Esophagus squamous epithelium (tissue), 5 donors: ENCODE measurements around the gene XPNPEP1. TPM values are rescaled to one million over a fixed set of nuclear protein-coding genes. Genes with fewer than 3 reads are reported as not detected.

ENCODE experiments used
- DNase-seq: peaks from one replicate; lab custom pipeline; 2025; lab: John Stamatoyannopoulos, UW
- H3K27ac ChIP-seq, 4 donors: fragments of 200-600 bp; sonication (generic); one replicate each; pipeline ENCODE4 v1.5.1; 2016 to 2019; ENCODE audit warnings: mild to moderate bottlenecking in 1 of 4
- H3K27me3 ChIP-seq, 4 donors: fragments of 200-600 bp; sonication (generic); 1 replicate in 3 of 4; 2 replicates in 1 of 4; pipeline versions ENCODE4 v1.5.1 to v1.6.0; 2017 to 2021; ENCODE audit warnings: antibody characterized with exemption in 1 of 4
- H3K36me3 ChIP-seq, 3 donors: fragments of 200-600 bp; sonication (generic); one replicate each; pipeline ENCODE4 v1.5.1; 2016 to 2019
- H3K4me1 ChIP-seq, 3 donors: fragments of 200-600 bp; sonication (generic); one replicate each; pipeline ENCODE4 v1.5.1; 2017 to 2019
- H3K4me3 ChIP-seq, 4 donors: fragments of 200-600 bp; sonication (generic); 1 replicate in 3 of 4; 2 replicates in 1 of 4; pipeline ENCODE4 v1.5.1; 2016 to 2019; ENCODE audit warnings: mild to moderate bottlenecking in 2 of 4, moderate library complexity in 1 of 4
- H3K9me3 ChIP-seq, 3 donors: fragments of 200-600 bp; sonication (generic); one replicate each; pipeline ENCODE4 v1.5.1; 2016 to 2019
- POLR2A ChIP-seq, 4 donors: fragments of 450-650 bp; IDR thresholded peaks; one replicate each; pipeline ENCODE4 v1.6.1; 2017; ENCODE audit warnings: antibody characterized with exemption in 4 of 4, mild to moderate bottlenecking in 4 of 4, moderate library complexity in 3 of 4
- WGBS, 2 donors: methylation state at CpG; one replicate each; pipeline ENCODE4 v1.1.5; 2018; 5-methylcytosine and 5-hydroxymethylcytosine counted together
- intact Hi-C: fragments of 100-400 bp; cut with DNase I; formaldehyde crosslinking; loops from one replicate; pipeline ENCODE4 v1.15.0; 2022
- total RNA-seq, 4 donors: library from RNA; depleted of rRNA; stranded (reverse); fragments of >200 nt; gene quantifications; one replicate each; pipeline ENCODE4 v1.1.0, GENCODE V29; 2016
- TF ChIP-seq, protein P1 (sequence below), 6 experiments: fragments of 450-650 bp in 4 of 6; fragments of 200-600 bp in 2 of 6; sonication (generic) in 2 of 6; IDR thresholded peaks; one replicate each; pipeline ENCODE4 v1.5.1; 2016 to 2019; ENCODE audit warnings: antibody characterized with exemption in 6 of 6, mild to moderate bottlenecking in 4 of 6, moderate library complexity in 4 of 6
- donor health status: DM: yes; HTN: yes; CAD: no.

Gene XPNPEP1
- total RNA-seq, 4 donors from 2014 or later = 39.0 to 79.3 (median 60.1) TPM

DNA sequence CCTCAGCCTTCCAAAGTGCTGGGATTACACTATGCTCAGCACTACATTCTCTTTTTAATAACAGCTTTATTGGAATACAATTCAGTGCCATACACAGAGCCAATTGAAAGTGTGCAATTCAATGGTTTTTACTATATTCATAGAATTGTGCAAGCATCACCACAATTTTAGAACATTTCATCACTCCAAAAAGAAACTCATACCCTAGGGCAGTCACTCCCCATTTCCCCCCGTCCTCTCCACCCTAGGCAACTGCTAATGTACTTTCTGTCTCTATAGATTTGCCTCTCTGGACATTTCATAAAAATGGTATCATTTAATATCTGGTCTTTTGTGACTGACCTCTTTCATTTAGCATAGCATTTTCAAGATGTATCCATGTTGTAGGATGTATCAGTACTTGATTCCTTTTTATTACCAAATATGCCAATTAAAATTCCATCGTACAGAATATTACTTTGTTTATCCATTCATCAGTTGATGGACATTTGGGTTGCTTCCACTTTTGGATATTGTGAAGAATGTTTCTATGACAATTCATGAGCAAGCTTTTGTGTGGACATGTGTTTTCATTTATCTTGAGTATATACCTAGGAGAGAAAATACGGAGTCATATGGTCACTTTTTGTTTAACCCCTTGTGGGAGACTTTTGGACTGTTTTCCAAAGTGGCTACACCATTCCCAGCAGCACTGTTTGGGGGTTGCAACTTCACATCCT, 6.3 kb upstream of the XPNPEP1 start:
- Histone ChIP-seq H3K4me3 (no peak overlapping the region), H3K36me3 (no peaks in the 10 kb centered on the region), H3K27ac (no peak overlapping the region), H3K27me3 (no peaks in the 10 kb centered on the region), H3K4me1 (peaks cover 3 to 16% (median 7%) of the 10 kb centered on the region in 3 donors), H3K9me3 (no peaks in the 10 kb centered on the region)
- TF ChIP-seq, protein P1, sequence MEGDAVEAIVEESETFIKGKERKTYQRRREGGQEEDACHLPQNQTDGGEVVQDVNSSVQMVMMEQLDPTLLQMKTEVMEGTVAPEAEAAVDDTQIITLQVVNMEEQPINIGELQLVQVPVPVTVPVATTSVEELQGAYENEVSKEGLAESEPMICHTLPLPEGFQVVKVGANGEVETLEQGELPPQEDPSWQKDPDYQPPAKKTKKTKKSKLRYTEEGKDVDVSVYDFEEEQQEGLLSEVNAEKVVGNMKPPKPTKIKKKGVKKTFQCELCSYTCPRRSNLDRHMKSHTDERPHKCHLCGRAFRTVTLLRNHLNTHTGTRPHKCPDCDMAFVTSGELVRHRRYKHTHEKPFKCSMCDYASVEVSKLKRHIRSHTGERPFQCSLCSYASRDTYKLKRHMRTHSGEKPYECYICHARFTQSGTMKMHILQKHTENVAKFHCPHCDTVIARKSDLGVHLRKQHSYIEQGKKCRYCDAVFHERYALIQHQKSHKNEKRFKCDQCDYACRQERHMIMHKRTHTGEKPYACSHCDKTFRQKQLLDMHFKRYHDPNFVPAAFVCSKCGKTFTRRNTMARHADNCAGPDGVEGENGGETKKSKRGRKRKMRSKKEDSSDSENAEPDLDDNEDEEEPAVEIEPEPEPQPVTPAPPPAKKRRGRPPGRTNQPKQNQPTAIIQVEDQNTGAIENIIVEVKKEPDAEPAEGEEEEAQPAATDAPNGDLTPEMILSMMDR (IDR thresholded peaks at IDR 0.05) = no peak
- TF ChIP-seq POLR2A (IDR thresholded peaks at IDR 0.05) = no peak
- no peak for DNase-seq
- 55 to 56% methylated on average over 3 of the region's 3 CpGs for WGBS, 2 donors
- intact Hi-C loops = no loop called here

DNA sequence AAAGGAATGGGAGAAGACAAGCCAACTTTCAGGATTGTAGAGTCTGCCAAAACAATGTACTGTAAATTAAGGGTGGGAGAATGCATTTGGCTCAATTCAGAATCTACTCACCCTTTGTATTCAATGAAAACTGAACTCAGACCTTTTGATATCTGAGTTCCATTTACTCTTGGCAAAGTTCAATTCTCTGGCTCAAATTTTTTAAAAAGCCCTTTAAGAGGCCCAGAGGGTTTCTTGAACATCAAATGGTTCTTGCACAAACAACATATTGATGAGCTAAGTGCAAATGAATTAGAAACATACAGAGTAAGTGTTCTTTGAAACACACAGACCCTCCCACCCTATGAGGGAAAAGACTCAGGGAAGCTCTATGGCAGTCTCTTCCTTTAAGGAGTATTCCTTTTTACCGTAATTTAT, 5.2 kb upstream of the XPNPEP1 start:
- H3K4me3 ChIP-seq = no peak overlapping the region
- H3K4me1 ChIP-seq = peaks cover 0 to 11% (median 0%) of the 10 kb centered on the region in 3 donors
- H3K27me3 ChIP-seq = no peaks in the 10 kb centered on the region
- TF ChIP-seq, protein P1 (IDR thresholded peaks at IDR 0.05) = no peak
- no peak for TF ChIP-seq POLR2A (IDR thresholded peaks at IDR 0.05)
- WGBS, 2 donors = 60 to 92% methylated on average over 1 of the region's 1 CpG
- DNase-seq = no peak
- H3K27ac ChIP-seq = no peak overlapping the region
- no peaks in the 10 kb centered on the region for H3K36me3 ChIP-seq
- intact Hi-C loops = no loop called here
- H3K9me3 ChIP-seq = no peaks in the 10 kb centered on the region

DNA sequence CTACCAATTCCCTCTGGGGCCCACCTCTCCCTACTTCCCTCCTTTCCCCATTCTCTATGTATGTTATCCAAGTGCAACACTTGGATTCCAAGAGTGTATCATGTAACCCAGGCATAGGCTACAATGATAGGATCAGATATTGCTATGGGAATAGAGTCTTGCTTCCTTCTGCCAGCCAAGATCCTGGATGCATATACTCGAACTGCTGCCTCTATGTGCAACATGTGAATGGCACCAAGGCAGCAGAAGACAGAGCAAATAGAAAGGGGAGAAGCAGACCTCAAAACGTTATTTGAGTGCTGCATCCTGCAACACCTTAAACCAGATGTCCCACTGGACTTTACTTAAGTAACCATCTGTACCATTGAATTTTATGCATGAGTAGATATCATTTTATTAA, 3.5 kb upstream of the XPNPEP1 start:
- Histone ChIP-seq H3K36me3 (no peaks in the 10 kb centered on the region), H3K4me3 (no peak overlapping the region), H3K27ac (no peak overlapping the region), H3K9me3 (no peaks in the 10 kb centered on the region), H3K27me3 (no peaks in the 10 kb centered on the region), H3K4me1 (peaks cover 7 to 22% (median 9%) of the 10 kb centered on the region in 3 donors)
- 61 to 71% methylated on average over 2 of the region's 2 CpGs for WGBS, 2 donors
- intact Hi-C loops = no loop called here
- TF ChIP-seq, protein P1 (IDR thresholded peaks at IDR 0.05) = no peak
- no peak for DNase-seq

DNA sequence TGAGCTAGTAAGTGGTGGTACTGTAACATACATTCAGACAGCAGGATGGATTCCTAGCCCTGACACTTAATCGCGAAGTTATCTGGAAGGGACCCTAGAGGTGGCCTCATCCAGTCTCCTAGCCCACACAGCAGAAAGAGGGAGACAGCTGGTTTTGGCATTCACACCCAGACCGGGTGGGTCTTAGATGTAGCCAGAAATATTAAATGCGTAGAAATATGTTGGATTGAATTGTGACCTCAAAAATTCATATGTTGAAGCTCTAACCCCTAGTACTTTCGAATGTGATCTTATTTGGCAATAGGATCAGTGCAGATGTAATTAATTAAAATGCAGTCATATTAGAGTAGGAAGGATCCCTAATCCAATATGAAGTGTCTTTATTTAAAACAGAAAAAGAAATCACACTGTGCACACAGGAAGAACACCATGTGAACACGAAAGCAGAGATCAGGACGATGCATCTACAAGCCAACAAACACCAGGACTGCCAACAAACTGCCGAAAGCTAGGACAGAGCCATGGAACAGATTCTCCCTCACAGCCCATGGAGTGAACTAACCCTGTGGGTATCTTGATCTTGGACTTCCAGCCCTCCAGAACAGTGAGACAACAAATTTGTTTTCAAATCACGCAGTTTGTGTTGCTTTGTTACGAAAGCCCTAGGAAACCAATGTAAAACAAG, 2.9 kb upstream of the XPNPEP1 start:
- no peaks in the 10 kb centered on the region for H3K36me3 ChIP-seq
- TF ChIP-seq POLR2A (IDR thresholded peaks at IDR 0.05) = no peak
- TF ChIP-seq, protein P1 (IDR thresholded peaks at IDR 0.05) = no peak
- no peak overlapping the region for H3K4me3 ChIP-seq
- peak overlapping the region in 1 of 4 donors; percentile 33 for H3K27ac ChIP-seq
- H3K9me3 ChIP-seq = no peaks in the 10 kb centered on the region
- WGBS, 2 donors = 70 to 86% methylated on average over 8 to 10 of the region's 10 CpGs
- H3K4me1 ChIP-seq = peaks cover 7 to 26% (median 9%) of the 10 kb centered on the region in 3 donors
- no peak for DNase-seq
- intact Hi-C loops = no loop called here
- H3K27me3 ChIP-seq = no peaks in the 10 kb centered on the region

DNA sequence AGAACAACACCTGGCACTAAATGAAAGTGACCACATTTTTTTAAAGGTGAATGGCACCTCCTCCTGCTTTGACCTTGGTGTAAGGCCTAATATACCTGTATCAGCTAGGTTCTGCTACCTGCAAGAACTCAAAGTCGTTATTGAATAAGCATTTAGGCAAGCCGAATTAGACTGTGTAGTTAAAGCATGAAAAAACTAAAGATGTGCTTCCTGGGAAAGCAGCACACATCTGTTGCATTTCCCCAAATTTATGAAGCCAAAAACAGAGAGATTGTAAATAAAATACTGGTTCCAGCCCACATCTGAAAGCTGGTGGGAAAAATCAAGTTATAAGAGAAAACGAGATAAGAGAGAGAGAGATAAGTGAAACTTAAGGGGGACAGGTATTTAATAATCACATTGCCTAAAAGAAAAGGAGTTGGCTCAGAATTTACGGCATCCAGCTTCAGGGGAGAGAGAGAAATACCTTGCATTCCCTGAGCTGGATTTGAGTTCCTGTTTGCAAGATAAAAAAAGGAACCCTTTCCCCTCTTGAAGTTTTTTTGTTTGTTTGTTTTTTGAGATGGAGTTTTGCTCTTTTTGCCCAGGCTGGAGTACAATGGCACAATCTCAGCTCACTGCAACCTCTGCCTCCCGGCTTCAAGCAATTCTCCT, 1.8 kb upstream of the XPNPEP1 start:
- H3K27ac ChIP-seq = peak overlapping the region in 1 of 4 donors; percentile 9
- H3K4me3 ChIP-seq = no peak overlapping the region
- no peak for TF ChIP-seq POLR2A (IDR thresholded peaks at IDR 0.05)
- TF ChIP-seq, protein P1 (IDR thresholded peaks at IDR 0.05) = no peak
- intact Hi-C loops = no loop called here
- no peaks in the 10 kb centered on the region for H3K36me3 ChIP-seq
- peaks cover 7 to 33% (median 9%) of the 10 kb centered on the region in 3 donors for H3K4me1 ChIP-seq
- no peaks in the 10 kb centered on the region for H3K9me3 ChIP-seq
- WGBS, 2 donors = 69% methylated on average over 5 of the region's 5 CpGs
- H3K27me3 ChIP-seq = no peaks in the 10 kb centered on the region
- no peak for DNase-seq
